Dermis microvascular lymphatic vessel endothelial cell (primary cell): Measurements from ENCODE around the gene ERC2. TPM values are rescaled to one million over a fixed set of nuclear protein-coding genes. Genes with fewer than 3 reads are reported as not detected.

Experiments
- DNase-seq, 2 donors: peaks; one replicate each; pipeline versions ENCODE4 v3.0.0 to v3.0.0-alpha.2; 2010; ENCODE audit warnings: low read depth in 2 of 2
- total RNA-seq: library from RNA; depleted of rRNA; stranded (reverse); fragments of >200 nt; gene quantifications from 2 replicates; pipeline ENCODE4 v1.2.1, GENCODE V29; 2014

ERC2 gene
- total RNA-seq, 1 donor from 2014 or later: 1.5 TPM

DNA sequence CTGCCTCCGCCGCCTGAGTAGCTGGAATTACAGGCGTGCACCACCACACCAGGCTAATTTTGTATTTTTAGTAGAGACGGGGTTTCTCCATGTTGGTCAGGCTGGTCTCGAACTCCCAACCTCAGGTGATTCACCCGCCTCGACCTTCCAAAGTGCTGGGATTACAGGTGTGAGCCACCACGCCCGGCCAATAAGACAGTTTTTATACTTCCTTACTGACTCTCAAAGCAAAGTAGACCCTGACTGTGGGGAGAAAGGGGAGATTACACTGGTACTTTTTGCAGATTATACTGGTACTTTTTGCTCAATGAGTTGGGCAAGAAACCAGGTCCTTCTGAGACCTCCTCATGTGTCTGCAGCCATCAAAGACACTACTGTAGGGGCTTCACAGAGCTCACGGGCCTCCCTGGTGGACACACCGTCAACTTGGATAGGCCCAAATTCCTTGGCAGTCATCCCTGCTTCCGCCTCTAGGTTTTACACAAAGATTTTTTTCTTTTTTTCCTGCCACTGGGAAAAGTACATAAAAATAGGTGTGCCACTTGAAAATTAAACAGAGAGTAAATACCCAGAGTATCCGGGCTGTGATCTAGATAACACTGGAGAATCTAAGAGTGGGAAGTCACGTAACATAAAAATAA, 837.9 kb downstream of the ERC2 start:
- DNase-seq: no peak

DNA sequence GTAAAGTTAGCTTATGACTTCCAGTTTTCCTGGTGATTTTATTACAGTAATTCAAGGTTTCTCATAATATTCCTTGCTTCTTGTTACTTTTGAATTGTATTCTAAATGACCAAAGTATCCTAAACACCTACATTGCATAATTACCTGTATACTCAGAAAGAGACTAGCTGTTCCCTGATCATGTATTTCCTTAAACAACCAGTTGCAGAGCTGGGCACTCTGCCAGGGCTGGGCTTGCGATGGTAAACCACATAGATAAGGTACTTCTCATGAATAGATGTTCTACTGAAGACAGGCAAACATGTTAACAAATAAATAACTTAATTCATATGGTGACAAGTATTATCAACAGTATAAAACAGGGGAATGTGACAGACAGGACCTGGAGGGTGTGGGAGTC, 838.8 kb downstream of the ERC2 start:
- DNase-seq: no peak

DNA sequence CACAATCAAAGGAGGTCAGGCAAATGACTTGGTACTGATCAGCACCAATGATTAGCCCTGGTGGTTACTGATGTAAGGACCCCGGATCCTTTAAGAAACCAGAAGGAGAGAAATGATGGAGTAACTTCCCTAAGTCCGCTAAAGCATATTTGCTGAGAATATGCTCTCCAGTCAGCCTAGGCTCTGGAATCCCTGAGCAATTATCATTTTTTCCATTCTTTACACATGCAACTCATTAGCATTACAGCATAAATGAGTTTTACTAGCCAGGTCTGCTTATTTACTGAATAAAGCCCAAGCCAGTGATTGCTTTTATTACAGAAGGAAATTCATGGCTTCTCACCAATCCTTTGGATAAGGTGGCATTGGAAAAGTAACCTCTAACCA, 842.0 kb downstream of the ERC2 start:
- DNase-seq: no peak

- no peak for DNase-seq
Measured at GRCh38 chr3:55624238-55624637, 844.0 kb downstream of the ERC2 start.

DNA sequence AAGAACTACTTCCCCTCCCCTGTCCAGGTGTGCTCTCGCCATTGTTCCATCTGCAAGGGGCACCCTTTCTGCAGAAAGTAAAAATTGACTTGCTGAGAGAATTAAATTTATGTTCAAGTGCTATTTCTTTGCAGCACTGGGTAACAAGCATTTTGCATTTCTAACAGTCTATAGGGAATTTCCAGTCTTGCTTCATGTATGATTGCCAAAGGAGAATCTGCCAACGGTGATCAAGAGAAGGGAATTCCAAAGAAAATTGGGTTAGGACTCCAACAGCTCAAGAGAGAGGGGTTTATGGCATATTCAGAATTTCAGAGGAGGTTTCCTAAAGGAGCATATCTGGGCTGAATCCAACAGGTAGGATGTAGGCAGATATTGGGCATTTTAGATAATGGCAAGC, 844.5 kb downstream of the ERC2 start:
- DNase-seq: no peak

DNA sequence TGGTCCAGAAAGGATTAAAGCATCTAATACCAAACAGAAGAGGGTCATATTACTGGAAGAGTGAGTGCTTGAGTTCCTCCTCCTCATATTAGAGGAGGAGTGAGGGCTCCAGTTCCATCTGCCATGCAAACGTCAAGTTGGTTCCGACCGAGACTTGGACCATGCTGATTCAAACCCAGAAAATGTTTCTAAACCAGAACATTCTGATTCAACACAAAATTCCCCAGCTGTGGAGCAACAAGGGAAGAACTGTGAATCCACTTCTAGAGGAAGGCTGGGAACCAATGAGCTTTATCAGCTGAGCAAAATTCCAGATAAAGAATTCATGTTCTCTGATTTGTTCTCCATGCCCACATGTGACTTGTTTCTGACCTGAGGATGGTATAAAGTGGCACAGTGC, 845.5 kb downstream of the ERC2 start:
- DNase-seq: no peak

DNA sequence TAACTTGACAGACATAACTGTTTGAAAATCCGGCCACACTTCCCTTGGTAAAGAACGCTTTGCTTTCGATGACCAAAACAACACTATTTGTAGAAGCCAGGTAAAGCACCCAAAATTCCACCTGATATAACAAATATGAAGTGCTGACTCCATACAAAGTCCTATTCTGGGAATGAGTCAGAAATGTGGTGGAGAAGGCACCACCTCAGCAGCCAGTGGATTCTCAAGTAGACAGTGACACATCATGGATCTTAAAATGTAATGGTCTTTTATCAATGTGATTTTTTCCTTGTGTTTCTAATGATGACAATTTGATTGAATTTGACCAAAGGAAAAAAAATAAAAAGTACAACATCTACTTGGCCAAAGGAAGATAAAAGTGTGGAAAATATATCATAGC, 846.2 kb downstream of the ERC2 start:
- no peak for DNase-seq

DNA sequence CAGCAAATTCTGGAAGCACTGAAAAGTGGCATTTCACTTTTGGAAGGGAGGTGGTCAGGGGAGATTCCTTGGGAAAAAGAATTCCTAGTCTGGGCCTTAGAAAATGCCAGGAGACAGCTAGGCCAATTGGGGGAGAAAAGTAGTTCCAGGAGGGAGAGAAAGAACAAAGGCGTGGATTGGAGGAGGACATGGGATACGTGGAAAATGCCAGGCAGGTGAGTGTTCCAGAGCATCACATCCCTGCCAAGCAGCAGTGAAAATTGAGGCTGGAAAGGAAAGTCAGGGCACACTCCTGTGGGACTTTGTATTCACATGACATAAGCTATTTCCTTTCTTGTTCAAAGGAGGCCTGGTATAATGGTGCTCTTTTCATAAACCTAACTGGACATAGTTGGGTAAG, 846.6 kb downstream of the ERC2 start:
- no peak for DNase-seq

GRCh38 chr3:55621026-55621422, 847.2 kb downstream of the ERC2 start:
- DNase-seq: no peak

- no peak for DNase-seq
Measured at GRCh38 chr3:55620351-55621025, 847.8 kb downstream of the ERC2 start.

GRCh38 chr3:55619046-55619808, 849.0 kb downstream of the ERC2 start:
- no peak for DNase-seq

DNA sequence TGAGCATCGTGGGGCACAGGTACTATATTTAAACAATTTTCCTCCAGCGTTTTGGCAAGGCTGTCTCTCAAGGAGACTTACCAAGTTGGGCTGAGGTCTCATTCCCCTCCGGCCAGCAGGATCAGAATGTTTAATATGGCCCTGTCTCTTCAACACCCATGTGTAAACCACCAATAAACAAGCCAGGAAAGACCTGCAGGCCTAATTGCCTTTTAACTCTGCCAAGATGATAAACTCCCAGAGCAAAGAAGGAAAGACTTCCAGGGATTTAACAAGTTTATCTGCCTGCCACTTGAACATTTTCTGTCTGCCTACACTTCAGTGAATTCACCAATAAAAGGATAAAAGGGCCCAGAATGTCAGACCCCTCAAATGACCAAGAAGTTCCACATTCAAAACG, 850.9 kb downstream of the ERC2 start:
- no peak for DNase-seq

- DNase-seq: no peak
Measured at GRCh38 chr3:55616803-55617202, 851.5 kb downstream of the ERC2 start.

DNA sequence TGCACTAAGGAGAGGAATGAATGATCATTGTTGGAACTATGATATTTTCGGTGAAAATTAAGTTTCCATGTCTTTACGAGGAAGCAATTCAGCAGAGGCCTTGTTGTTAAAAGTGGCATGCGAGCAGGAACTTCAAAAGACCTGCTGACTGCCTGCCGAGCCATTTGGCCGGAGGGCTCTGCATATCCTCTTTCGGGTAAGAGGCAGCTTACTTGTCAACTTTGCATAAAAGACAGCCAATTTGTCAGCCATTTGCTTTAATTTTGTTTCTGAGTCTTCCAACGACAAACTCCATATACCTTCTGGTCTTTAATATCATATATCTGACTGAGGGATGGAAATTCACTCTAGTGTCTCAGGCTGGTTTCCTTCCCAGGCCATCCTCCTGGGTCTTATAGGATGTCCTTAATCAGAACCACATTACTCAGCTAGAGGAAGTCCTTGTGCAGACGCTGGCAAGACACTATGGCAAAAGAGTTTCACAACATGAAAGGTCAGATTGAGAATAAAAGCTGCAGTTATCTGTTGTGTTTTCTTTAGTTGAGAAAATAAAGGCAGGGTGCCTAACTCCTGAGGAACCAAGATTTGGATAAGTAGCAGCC, 852.5 kb downstream of the ERC2 start:
- no peak for DNase-seq

- DNase-seq: no peak
Measured at GRCh38 chr3:55615039-55615693, 853.1 kb downstream of the ERC2 start.

DNA sequence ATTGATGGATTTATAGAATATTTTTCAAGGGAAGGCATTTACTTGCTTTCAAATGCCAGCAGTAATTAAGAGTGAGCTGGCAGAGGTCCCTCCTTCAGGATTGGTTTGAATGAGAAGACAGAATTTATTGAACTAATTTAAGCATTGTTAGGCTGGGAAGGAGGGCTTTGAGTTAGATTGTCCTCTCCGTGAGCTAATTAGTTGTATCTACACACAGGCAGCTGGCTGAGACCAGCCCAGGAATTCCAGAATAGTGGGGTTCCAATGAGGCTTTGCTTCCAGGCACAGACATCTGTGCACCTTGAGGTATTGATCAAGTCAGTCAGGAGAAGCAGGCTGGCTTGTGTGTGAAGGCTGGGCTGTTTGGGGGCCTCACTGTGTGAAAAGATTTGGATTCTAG, 857.1 kb downstream of the ERC2 start:
- no peak for DNase-seq

DNA sequence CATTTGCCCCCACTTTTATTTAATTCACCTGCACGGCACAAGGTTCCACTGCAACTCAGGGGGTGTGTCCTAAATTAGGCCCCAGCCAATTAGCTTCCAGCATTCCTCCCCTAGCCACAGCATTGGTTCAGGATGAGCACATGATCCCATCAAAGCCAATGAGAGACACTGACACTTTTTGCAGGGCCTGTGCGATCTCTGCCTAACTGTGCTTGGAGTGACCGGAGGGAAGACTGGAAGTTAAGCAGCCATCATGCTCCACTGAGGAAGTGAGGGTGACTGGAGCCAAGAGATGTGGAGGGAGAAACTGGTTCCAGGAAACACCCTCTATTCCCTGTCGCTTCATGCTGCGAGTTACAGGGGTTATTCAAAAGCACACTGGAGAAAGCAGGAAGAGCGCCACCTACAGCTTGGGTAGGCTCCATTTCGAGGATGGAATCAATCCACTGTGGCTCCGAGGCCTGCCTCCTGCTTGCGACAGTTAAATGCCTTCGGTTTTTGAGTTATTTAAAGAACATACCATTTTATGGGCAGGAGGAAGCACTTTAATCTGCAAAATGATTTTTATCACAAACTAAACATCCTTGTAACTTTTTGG, 858.9 kb downstream of the ERC2 start:
- DNase-seq: no peak

DNA sequence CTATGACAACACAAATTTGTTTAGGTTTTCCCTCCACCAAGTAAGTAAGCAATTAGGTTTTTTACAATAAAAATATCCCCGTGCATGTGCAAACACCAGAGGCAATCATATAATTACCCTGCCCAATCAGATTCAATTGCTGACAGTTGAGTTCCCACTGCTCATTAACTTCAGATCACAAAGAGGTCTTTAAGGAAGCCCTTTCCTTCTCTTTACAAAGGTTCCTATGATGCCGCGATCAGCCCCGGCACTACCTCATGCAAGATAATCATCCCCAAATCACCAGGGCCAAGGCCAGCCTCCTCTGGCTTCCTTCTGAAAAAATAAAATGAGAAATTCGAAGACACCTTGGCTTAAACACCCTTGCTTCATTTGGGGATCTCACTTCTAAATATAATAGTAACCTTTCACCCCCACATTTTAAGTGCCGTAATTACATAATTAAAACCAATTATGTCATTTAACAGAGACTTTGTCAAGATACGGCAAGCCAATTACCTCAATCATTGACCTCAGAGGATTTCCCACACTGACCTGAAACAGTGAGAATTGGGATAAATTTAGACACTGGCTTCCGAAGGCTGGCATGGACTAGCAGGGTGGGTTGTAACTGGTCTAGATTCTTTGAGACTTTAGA, 859.8 kb downstream of the ERC2 start:
- DNase-seq: no peak

- DNase-seq: no peak
Measured at GRCh38 chr3:55607844-55608243, 860.4 kb downstream of the ERC2 start.

- no peak for DNase-seq
Measured at GRCh38 chr3:55607175-55607574, 861.1 kb downstream of the ERC2 start.
